ENCODE measurements around the gene ZNF211. TPM values are rescaled to one million over a fixed set of nuclear protein-coding genes. Genes with fewer than 3 reads are reported as not detected.
A peak's percentile ranks its signal among the peaks of the same experiment; 100 is the strongest.

The ZNF211 gene
- total and polyA plus RNA-seq, 4 donors: 24.4 to 39.9 (median 34.4) TPM

- H3K27ac ChIP-seq (ENCODE audit: low read depth, low read length): no peak overlapping the region
- no peaks in the 10 kb centered on the region for H3K4me1 ChIP-seq (ENCODE audit: control insufficient read depth, insufficient read depth, low read length)
- no CpG with 5 or more reads among the region's 2 CpGs for WGBS (ENCODE audit: insufficient coverage)
- H3K4me3 ChIP-seq (ENCODE audit: low read depth, low read length): no peak overlapping the region
- no peaks in the 10 kb centered on the region for H3K36me3 ChIP-seq (ENCODE audit: control insufficient read depth, insufficient read depth, low read length)
- H3K27me3 ChIP-seq (ENCODE audit: control insufficient read depth, insufficient read depth, low read length): peaks cover 3% of the 10 kb centered on the region
- H3K9me3 ChIP-seq (ENCODE audit: control insufficient read depth, insufficient read depth, low read length): no peaks in the 10 kb centered on the region
- DNase-seq (ENCODE audit: low read depth in 4 of 6, low spot score in 6 of 6): no peak
These were observed 42.9 kb downstream of the ZNF211 start for GRCh38 chr19:57675881-57676280.

GRCh38 chr19:57682226-57682766 is 49.3 kb downstream of the ZNF211 start:
- no peak overlapping the region for H3K27ac ChIP-seq (ENCODE audit: low read depth, low read length)

GRCh38 chr19:57686727-57687126 is 53.8 kb downstream of the ZNF211 start:
- peaks cover 16% of the 10 kb centered on the region for H3K4me1 ChIP-seq (ENCODE audit: control insufficient read depth, insufficient read depth, low read length)
- no CpG with 5 or more reads among the region's 3 CpGs for WGBS (ENCODE audit: insufficient coverage)
- no peak overlapping the region for H3K4me3 ChIP-seq (ENCODE audit: low read depth, low read length)
- DNase-seq (ENCODE audit: low read depth in 4 of 6, low spot score in 6 of 6): no peak
- no peaks in the 10 kb centered on the region for H3K9me3 ChIP-seq (ENCODE audit: control insufficient read depth, insufficient read depth, low read length)
- peaks cover 14% of the 10 kb centered on the region for H3K36me3 ChIP-seq (ENCODE audit: control insufficient read depth, insufficient read depth, low read length)
- no peak overlapping the region for H3K27ac ChIP-seq (ENCODE audit: low read depth, low read length)
- H3K27me3 ChIP-seq (ENCODE audit: control insufficient read depth, insufficient read depth, low read length): no peaks in the 10 kb centered on the region

More at GRCh38 chr19:57682226-57682766, 49.3 kb downstream of the ZNF211 start:
- peaks cover under 1% of the 10 kb centered on the region for H3K27me3 ChIP-seq (ENCODE audit: control insufficient read depth, insufficient read depth, low read length)
- peaks cover 11% of the 10 kb centered on the region for H3K36me3 ChIP-seq (ENCODE audit: control insufficient read depth, insufficient read depth, low read length)
- WGBS (ENCODE audit: insufficient coverage): 2% methylated on average over 19 of the region's 19 CpGs
- H3K4me3 ChIP-seq (ENCODE audit: low read depth, low read length): peak overlapping the region; percentile 89
- no peak for DNase-seq (ENCODE audit: low read depth in 4 of 6, low spot score in 6 of 6)
- peaks cover 16% of the 10 kb centered on the region for H3K4me1 ChIP-seq (ENCODE audit: control insufficient read depth, insufficient read depth, low read length)
- no peaks in the 10 kb centered on the region for H3K9me3 ChIP-seq (ENCODE audit: control insufficient read depth, insufficient read depth, low read length)

- no peak overlapping the region for H3K27ac ChIP-seq (ENCODE audit: low read depth, low read length)
- H3K4me3 ChIP-seq (ENCODE audit: low read depth, low read length): no peak overlapping the region
- H3K9me3 ChIP-seq (ENCODE audit: control insufficient read depth, insufficient read depth, low read length): no peaks in the 10 kb centered on the region
These were observed 54.5 kb downstream of the ZNF211 start for GRCh38 chr19:57687363-57688010.

GRCh38 chr19:57688011-57688763 is 55.2 kb downstream of the ZNF211 start:
- Histone ChIP-seq H3K4me3 (ENCODE audit: low read depth, low read length) (no peak overlapping the region), H3K4me1 (ENCODE audit: control insufficient read depth, insufficient read depth, low read length) (peaks cover 6% of the 10 kb centered on the region), H3K36me3 (ENCODE audit: control insufficient read depth, insufficient read depth, low read length) (peaks cover 14% of the 10 kb centered on the region), H3K27ac (ENCODE audit: low read depth, low read length) (no peak overlapping the region), H3K9me3 (ENCODE audit: control insufficient read depth, insufficient read depth, low read length) (no peaks in the 10 kb centered on the region), H3K27me3 (ENCODE audit: control insufficient read depth, insufficient read depth, low read length) (no peaks in the 10 kb centered on the region)
- no peak for DNase-seq (ENCODE audit: low read depth in 4 of 6, low spot score in 6 of 6)
- WGBS (ENCODE audit: insufficient coverage): 100% methylated on average over 3 of the region's 6 CpGs

More at GRCh38 chr19:57687363-57688010, 54.5 kb downstream of the ZNF211 start:
- WGBS (ENCODE audit: insufficient coverage): no CpG with 5 or more reads among the region's 12 CpGs
- DNase-seq (ENCODE audit: low read depth in 4 of 6, low spot score in 6 of 6): no peak
- Histone ChIP-seq H3K4me1 (ENCODE audit: control insufficient read depth, insufficient read depth, low read length) (peaks cover 12% of the 10 kb centered on the region), H3K27me3 (ENCODE audit: control insufficient read depth, insufficient read depth, low read length) (no peaks in the 10 kb centered on the region), H3K36me3 (ENCODE audit: control insufficient read depth, insufficient read depth, low read length) (peaks cover 14% of the 10 kb centered on the region)

- H3K36me3 ChIP-seq (ENCODE audit: control insufficient read depth, insufficient read depth, low read length): peaks cover 16% of the 10 kb centered on the region
These were observed 56.8 kb downstream of the ZNF211 start for GRCh38 chr19:57689750-57690149.

More at GRCh38 chr19:57689750-57690149, 56.8 kb downstream of the ZNF211 start:
- Histone ChIP-seq H3K4me1 (ENCODE audit: control insufficient read depth, insufficient read depth, low read length) (no peaks in the 10 kb centered on the region), H3K27ac (ENCODE audit: low read depth, low read length) (no peak overlapping the region), H3K9me3 (ENCODE audit: control insufficient read depth, insufficient read depth, low read length) (no peaks in the 10 kb centered on the region), H3K4me3 (ENCODE audit: low read depth, low read length) (no peak overlapping the region), H3K27me3 (ENCODE audit: control insufficient read depth, insufficient read depth, low read length) (no peaks in the 10 kb centered on the region)
- no peak for DNase-seq (ENCODE audit: low read depth in 4 of 6, low spot score in 6 of 6)
- WGBS (ENCODE audit: insufficient coverage): 100% methylated on average over 1 of the region's 3 CpGs

Other genes with a start within 250 kb of the ZNF211 start
- 10 to 100 TPM; 33.6 to 34.2 TPM for gene ZNF548, start 243.3 kb upstream of the ZNF211 start, total RNA-seq
- gene ZNF548, start 243.3 kb upstream of the ZNF211 start, polyA plus RNA-seq (ENCODE audit: insufficient read length in 2 of 2): 10 to 100 TPM; 21.1 to 24.4 TPM
- 10 to 100 TPM; 20.9 to 24.7 TPM for gene ZNF17, start 222.0 kb upstream of the ZNF211 start, total RNA-seq
- 10 to 100 TPM in 1 of 2 donors, 1 to 10 TPM in 1; 9.1 to 15.2 TPM for gene ZNF17, start 222.0 kb upstream of the ZNF211 start, polyA plus RNA-seq (ENCODE audit: insufficient read length in 2 of 2)
- 10 to 100 TPM; 14.7 to 18.7 TPM for gene ZNF749, start 197.8 kb upstream of the ZNF211 start, total RNA-seq
- gene ZNF749, start 197.8 kb upstream of the ZNF211 start, polyA plus RNA-seq (ENCODE audit: insufficient read length in 2 of 2): 10 to 100 TPM; 12.4 to 13.6 TPM
- 1 to 10 TPM; 3.5 TPM for gene VN1R1, start 176.0 kb upstream of the ZNF211 start, total RNA-seq
- gene VN1R1, start 176.0 kb upstream of the ZNF211 start, polyA plus RNA-seq (ENCODE audit: insufficient read length in 2 of 2): 1 to 10 TPM; 6.2 to 9.5 TPM
- 10 to 100 TPM; 40.4 to 46.7 TPM for gene ZNF772, start 155.6 kb upstream of the ZNF211 start, total RNA-seq
- gene ZNF772, start 155.6 kb upstream of the ZNF211 start, polyA plus RNA-seq (ENCODE audit: insufficient read length in 2 of 2): 10 to 100 TPM; 19.6 to 22.5 TPM
- gene ZNF419, start 145.4 kb upstream of the ZNF211 start, total RNA-seq: 10 to 100 TPM; 15.6 to 23.3 TPM
- gene ZNF419, start 145.4 kb upstream of the ZNF211 start, polyA plus RNA-seq (ENCODE audit: insufficient read length in 2 of 2): 10 to 100 TPM; 17.3 to 23.2 TPM
- gene ZNF773, start 133.2 kb upstream of the ZNF211 start, total RNA-seq: 10 to 100 TPM; 19.8 to 21.2 TPM
- 10 to 100 TPM; 14.6 to 16.0 TPM for gene ZNF773, start 133.2 kb upstream of the ZNF211 start, polyA plus RNA-seq (ENCODE audit: insufficient read length in 2 of 2)
- gene ZNF549, start 105.8 kb upstream of the ZNF211 start, total RNA-seq: 10 to 100 TPM; 13.9 to 14.5 TPM
- gene ZNF549, start 105.8 kb upstream of the ZNF211 start, polyA plus RNA-seq (ENCODE audit: insufficient read length in 2 of 2): 10 to 100 TPM; 12.6 to 17.2 TPM
- gene ZNF550, start 73.3 kb upstream of the ZNF211 start, total RNA-seq: 10 to 100 TPM; 11.1 to 16.8 TPM
- gene ZNF550, start 73.3 kb upstream of the ZNF211 start, polyA plus RNA-seq (ENCODE audit: insufficient read length in 2 of 2): 10 to 100 TPM; 10.8 to 15.7 TPM
- gene ZNF416, start 54.3 kb upstream of the ZNF211 start, total RNA-seq: 10 to 100 TPM in 1 of 2 donors, 1 to 10 TPM in 1; 7.3 to 10.9 TPM
- gene ZNF416, start 54.3 kb upstream of the ZNF211 start, polyA plus RNA-seq (ENCODE audit: insufficient read length in 2 of 2): 1 to 10 TPM; 6.2 to 7.5 TPM
- gene ZIK1, start 49.0 kb upstream of the ZNF211 start, total RNA-seq: 10 to 100 TPM; 17.4 to 19.2 TPM
- 10 to 100 TPM; 11.6 to 14.2 TPM for gene ZIK1, start 49.0 kb upstream of the ZNF211 start, polyA plus RNA-seq (ENCODE audit: insufficient read length in 2 of 2)
- 1 to 10 TPM; 5.2 to 7.9 TPM for gene ZNF530, start 33.3 kb upstream of the ZNF211 start, total RNA-seq
- 1 to 10 TPM; 5.7 to 7.1 TPM for gene ZNF530, start 33.3 kb upstream of the ZNF211 start, polyA plus RNA-seq (ENCODE audit: insufficient read length in 2 of 2)
- gene ZNF134, start 18.9 kb upstream of the ZNF211 start, total RNA-seq: 10 to 100 TPM; 25.2 to 33.2 TPM
- gene ZNF134, start 18.9 kb upstream of the ZNF211 start, polyA plus RNA-seq (ENCODE audit: insufficient read length in 2 of 2): 10 to 100 TPM; 20.1 to 23.8 TPM
- gene ZSCAN4, start 35.8 kb downstream of the ZNF211 start, total RNA-seq: not detected
- under 1 TPM in 1 of 2 donors, not detected in 1; 0.17 TPM for gene ZSCAN4, start 35.8 kb downstream of the ZNF211 start, polyA plus RNA-seq (ENCODE audit: insufficient read length in 2 of 2)
- 10 to 100 TPM; 12.8 to 13.1 TPM for gene ZNF551, start 48.8 kb downstream of the ZNF211 start, total RNA-seq
- 10 to 100 TPM; 11.4 to 14.3 TPM for gene ZNF551, start 48.8 kb downstream of the ZNF211 start, polyA plus RNA-seq (ENCODE audit: insufficient read length in 2 of 2)
- 10 to 100 TPM; 18.9 to 24.7 TPM for gene ZNF154, start 76.0 kb downstream of the ZNF211 start, total RNA-seq
- gene ZNF154, start 76.0 kb downstream of the ZNF211 start, polyA plus RNA-seq (ENCODE audit: insufficient read length in 2 of 2): 10 to 100 TPM; 24.2 to 32.4 TPM
- gene ZNF671, start 94.5 kb downstream of the ZNF211 start, total RNA-seq: 10 to 100 TPM; 17.8 to 27.8 TPM
- gene ZNF671, start 94.5 kb downstream of the ZNF211 start, polyA plus RNA-seq (ENCODE audit: insufficient read length in 2 of 2): 10 to 100 TPM; 21.2 to 23.4 TPM
- gene ZNF776, start 113.6 kb downstream of the ZNF211 start, total RNA-seq: 10 to 100 TPM; 34.2 to 40.1 TPM
- 10 to 100 TPM; 22.1 to 25.9 TPM for gene ZNF776, start 113.6 kb downstream of the ZNF211 start, polyA plus RNA-seq (ENCODE audit: insufficient read length in 2 of 2)
- gene ZNF586, start 136.5 kb downstream of the ZNF211 start, total RNA-seq: 10 to 100 TPM; 35.1 to 35.4 TPM
- 10 to 100 TPM; 12.4 to 19.4 TPM for gene ZNF586, start 136.5 kb downstream of the ZNF211 start, polyA plus RNA-seq (ENCODE audit: insufficient read length in 2 of 2)
- 10 to 100 TPM in 1 of 2 donors, 1 to 10 TPM in 1; 5.6 to 10.1 TPM for gene ZNF552, start 181.7 kb downstream of the ZNF211 start, total RNA-seq
- gene ZNF552, start 181.7 kb downstream of the ZNF211 start, polyA plus RNA-seq (ENCODE audit: insufficient read length in 2 of 2): 10 to 100 TPM in 1 of 2 donors, 1 to 10 TPM in 1; 3.4 to 11.6 TPM
- gene ZNF587B, start 197.1 kb downstream of the ZNF211 start, total RNA-seq: 10 to 100 TPM; 15.5 to 17.9 TPM
- 1 to 10 TPM; 4.8 to 7.9 TPM for gene ZNF587B, start 197.1 kb downstream of the ZNF211 start, polyA plus RNA-seq (ENCODE audit: insufficient read length in 2 of 2)
- 10 to 100 TPM; 29.8 to 32.2 TPM for gene ZNF587, start 216.7 kb downstream of the ZNF211 start, total RNA-seq
- gene ZNF587, start 216.7 kb downstream of the ZNF211 start, polyA plus RNA-seq (ENCODE audit: insufficient read length in 2 of 2): 10 to 100 TPM; 20.4 to 33.5 TPM